COR-L47 (cell line): Measurements from ENCODE around the gene MDN1.
"Not testable (repeated sequence)": the region's sequence is repeated elsewhere in the genome, so short reads cannot be mapped to it uniquely, and the experiment has no call there.

Source experiments
- DNase-seq: peaks from one replicate; lab custom pipeline; 2025; lab: John Stamatoyannopoulos, UW

MDN1 gene

GRCh38 chr6:89649682-89650081 is 169.9 kb downstream of the MDN1 start:
- DNase-seq, result no peak

DNA sequence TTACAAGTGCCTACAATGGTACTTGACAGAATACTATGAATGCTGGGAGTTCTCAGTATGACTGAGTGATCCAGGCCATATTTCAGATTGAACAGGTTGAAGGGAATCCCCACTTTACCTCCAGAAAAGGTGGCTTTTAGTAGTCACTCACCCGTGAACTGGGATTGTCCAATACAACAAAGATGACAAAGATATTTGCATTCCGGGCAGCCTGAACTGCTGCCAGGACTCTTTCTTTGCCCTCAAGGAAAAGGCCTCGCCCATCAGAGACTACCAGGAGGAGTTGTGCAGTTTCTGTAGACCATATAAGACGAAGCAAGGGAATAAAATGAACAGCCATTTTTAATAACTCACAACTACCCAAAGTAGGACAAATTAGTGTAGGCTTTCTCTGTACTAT is 174.7 kb downstream of the MDN1 start:
- DNase-seq, result no peak

GRCh38 chr6:89643406-89643805 is 176.2 kb downstream of the MDN1 start:
- DNase-seq, result no peak

- DNase-seq, result no peak
Observed at GRCh38 chr6:89642956-89643355, 176.6 kb downstream of the MDN1 start.

DNA sequence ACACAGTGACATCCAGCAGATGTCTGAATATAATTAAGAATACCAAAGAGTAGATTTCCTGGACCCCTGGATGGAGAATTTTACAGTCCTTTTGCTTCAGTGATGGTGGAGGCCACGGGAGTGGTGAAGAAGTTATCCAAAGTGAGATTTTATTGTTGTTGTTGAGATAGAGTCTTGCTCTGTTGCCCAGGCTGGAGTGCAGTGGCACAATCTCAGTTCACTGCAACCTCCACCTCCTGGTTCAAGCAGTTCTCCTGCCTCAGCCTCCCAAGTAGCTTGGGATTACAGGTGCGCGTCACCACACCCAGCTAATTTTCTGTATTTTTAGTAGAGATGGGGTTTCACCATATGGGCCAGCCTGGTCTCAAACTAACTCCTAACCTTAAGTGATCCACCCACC is 178.0 kb downstream of the MDN1 start:
- not testable (repeated sequence) for DNase-seq

DNA sequence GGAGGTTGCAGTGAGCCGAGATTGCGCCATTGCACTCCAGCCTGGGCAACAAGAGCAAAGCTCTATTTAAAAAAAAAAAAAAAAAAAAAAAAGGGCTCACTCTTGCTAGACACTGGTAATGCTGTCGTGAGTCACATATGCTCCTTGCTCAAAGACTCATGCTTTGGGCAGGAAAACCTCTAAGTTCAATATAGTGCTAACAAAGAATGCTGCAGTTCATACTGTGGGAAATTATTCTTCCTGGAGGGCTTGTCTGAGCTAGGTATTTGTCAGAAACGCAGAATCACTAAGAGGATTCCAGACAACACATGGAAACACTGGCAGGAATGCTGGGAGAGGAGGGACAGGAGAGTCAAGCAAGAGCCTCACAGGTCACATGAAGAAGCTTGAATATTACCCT is 178.8 kb downstream of the MDN1 start:
- DNase-seq, result no peak

DNA sequence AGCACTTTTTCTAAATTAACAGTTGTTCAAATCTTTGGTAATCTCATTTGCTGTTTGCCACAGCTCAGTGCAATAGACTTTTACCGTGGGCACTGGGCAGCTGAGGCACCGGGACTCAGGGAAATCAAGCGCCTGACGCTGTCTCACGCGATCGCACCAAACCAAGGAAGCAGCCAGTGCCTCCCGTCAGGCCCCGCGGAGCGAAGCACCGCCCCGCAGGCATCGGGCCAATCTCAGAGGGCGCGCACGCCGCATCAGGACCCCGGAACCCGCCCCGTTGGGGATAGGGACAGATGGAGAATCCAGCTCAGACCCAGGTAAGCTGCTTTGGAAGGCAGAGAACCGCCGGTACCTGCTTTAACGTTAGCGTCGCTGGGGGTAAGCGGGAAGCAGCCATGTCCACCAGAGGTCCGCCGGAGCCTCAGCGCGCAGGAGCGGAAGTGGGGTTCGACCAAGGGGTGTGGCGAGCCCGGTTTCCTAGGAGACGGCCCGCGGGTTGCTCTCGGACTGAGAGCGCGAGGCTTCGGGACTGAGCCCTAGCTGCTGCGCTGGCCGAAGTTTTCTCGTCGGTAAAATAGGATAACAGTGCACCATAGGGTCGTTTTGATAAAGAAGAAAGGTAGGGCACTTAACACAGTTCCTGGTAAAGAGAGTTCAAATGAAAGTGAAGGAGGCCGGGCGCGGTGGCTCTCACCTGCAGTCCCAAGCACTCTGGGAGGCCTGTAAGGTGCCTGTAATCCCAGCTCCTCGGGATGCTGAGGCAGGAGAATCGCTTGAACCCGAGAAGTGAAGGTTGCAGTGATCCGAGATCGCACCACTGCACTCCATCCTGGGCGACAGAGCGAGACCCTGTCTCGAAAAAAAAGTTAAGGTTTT is 181.0 kb downstream of the MDN1 start, which contains the start of gene LYRM2:
TSS of gene LYRM2 (minus strand) at position 428 of the 876 bp plus-strand sequence. CDS start at position 397, 31 bp downstream.
- DNase-seq, result peak; percentile 91

- no peak for DNase-seq
Observed at GRCh38 chr6:89637960-89638319, 181.7 kb downstream of the MDN1 start.

- DNase-seq, result not testable (repeated sequence)
Observed at GRCh38 chr6:89636412-89636811, 183.2 kb downstream of the MDN1 start.

- DNase-seq, result no peak
Observed at GRCh38 chr6:89630488-89630887, 189.1 kb downstream of the MDN1 start.

DNA sequence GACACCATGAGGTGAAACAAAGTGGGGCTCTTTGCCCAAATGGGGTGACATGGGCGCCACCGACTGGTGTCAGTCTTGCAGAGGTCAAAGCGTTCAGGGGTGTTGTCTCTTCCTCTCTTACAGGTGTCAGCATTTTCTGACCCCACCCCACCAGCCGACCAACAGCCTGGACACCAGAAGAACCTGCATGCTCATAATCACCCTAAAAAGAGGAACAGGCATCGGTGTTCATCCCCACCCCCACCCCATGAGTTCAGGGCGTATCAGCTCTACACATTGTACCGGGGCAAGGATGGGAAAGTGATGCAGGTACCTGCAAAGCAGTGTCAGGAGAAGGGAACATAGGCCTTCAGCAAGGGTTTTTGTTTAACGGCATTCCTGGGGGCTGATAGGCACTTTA is 195.8 kb downstream of the MDN1 start:
- no peak for DNase-seq

DNA sequence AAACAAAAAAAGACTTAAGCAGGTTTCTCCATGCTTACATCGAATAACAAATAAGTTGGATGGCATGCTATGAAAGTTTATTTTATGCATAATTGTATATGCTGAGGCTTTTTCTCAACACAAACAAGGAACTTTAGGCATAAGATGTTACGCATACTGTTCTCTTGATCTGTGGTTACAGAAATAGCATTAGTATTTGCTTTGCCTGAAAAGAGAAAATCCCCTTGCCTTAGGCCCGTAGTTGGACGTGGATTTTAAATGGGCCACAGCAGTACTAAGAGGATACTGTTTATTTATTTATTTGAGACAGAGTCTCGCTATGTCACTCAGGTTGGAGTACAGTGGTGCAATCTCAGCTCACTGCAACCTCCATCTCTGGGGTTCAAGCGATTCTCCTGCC is 200.0 kb downstream of the MDN1 start:
- no peak for DNase-seq

GRCh38 chr6:89618026-89618425 is 201.6 kb downstream of the MDN1 start:
- DNase-seq, result no peak

- DNase-seq, result no peak
Observed at GRCh38 chr6:89616531-89616930, 203.1 kb downstream of the MDN1 start.

GRCh38 chr6:89615882-89616281 is 203.7 kb downstream of the MDN1 start:
- no peak for DNase-seq

DNA sequence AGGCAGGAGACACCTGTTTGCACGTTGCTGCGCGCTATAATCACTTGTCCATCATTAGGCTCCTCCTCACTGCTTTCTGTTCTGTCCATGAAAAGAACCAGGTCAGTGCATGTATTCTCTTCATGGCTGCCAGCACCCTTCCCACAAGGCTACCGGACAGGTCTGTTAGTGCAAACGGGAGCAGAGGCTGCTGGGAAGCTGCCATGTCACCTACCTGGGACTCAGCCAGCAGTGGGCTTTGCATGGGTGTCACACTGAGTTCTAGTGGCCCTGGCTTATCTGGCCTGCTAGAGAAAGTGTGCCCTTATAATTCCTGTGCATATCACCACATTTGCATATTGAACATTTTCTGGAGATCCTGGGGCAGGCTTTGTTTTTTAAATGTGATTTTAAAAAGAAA is 205.8 kb downstream of the MDN1 start:
- DNase-seq, result no peak

DNA sequence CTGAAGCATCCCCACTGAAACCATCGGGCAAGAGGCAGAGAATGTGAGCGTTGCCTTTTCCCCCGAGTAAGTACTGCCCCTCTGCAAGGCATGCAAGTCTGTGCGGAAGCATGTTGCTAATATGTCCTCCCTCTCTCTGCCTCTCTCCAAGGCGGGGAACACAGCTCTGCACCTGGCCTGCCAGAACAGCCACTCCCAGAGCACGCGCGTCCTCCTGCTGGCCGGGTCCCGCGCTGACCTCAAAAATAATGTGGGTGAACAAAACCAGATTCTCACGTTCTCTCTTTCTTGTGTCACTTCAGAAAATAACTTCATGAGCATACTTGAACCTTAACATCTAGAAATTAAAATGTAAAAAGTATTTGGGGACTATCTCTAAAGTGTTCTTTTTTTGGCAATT is 207.5 kb downstream of the MDN1 start:
- DNase-seq, result no peak

DNA sequence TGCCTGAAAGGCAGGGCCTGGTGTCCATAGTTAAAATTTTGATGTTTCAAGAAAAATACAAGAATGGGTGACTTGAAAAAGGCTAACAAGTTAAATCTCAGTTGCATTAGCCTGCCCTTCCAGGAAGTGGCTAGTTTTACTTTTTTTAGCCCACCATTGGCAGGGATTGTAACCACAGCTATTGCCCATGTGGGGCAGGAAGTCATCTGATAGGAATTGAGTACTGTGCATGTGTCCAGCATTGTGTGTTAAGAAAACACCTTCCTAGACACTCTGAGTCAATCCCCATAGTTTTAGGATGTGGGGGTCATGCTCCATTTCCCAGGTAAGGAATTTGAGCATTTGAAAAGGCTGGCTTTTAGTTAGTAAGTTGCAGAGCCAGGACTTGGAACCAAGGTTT is 207.9 kb downstream of the MDN1 start:
- DNase-seq, result no peak

GRCh38 chr6:89610149-89610642 is 209.4 kb downstream of the MDN1 start:
- DNase-seq, result peak; percentile 56

GRCh38 chr6:89605861-89606260 is 213.7 kb downstream of the MDN1 start:
- DNase-seq, result peak; percentile 35

- DNase-seq, result no peak
Observed at GRCh38 chr6:89604653-89605052, 214.9 kb downstream of the MDN1 start.

- DNase-seq, result no peak
Observed at GRCh38 chr6:89602166-89602565, 217.4 kb downstream of the MDN1 start.

GRCh38 chr6:89599727-89600126 is 219.9 kb downstream of the MDN1 start:
- DNase-seq, result no peak

DNA sequence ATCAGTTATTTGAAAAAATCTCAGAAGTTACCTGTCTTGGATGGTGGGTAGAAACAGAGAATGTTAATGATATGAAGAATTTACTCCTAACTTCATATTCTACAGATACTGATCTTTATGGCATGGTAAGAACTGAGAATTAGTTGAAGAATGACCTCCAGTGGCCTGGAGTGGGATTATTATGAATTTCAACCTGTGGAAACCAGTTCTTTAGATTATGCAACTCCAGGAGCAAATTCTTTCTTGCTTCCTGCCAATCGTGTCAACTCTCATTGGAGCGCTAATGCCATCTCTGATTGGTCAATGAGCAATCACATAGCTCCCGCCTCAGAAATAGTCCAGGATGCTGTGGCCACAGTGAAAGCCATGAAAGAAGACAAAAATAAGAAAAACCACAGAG is 221.6 kb downstream of the MDN1 start:
- DNase-seq, result peak; percentile 20
